WTC11 (cell line): Measurements from ENCODE around the gene RANBP6.

Experiments used
- TP53 ChIP-seq: sonication (generic); formaldehyde crosslinking; IDR thresholded peaks from 2 replicates; pipeline ENCODE4 v1.8.1; 2023; ENCODE audit warnings: mild to moderate bottlenecking, missing genetic modification reagents
- TF ChIP-seq, protein P1 (sequence below): fragments of 200-600 bp; IDR thresholded peaks from 2 replicates; pipeline ENCODE4 v1.8.0; 2022; ENCODE audit warnings: antibody characterized with exemption

DNA sequence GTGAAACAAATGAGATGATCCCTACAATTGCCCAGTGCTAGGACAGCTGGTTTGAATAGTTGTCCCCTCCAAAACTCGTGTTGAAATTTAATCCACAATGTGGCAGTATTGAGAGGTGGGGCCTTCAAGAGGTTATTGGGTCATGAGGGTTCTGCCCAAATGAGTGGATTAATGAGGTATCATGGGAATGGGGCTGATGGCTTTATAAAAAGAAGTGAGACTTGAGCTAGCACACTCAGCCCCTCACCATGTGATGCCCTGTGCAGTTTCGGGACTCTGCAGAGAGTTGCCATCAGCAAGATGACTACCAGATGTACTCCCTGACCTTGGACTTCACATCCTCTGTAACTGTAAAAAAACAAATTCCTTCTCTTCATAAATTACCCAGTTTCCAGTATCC, 33.1 kb downstream of the RANBP6 start:
- TF ChIP-seq, protein P1, sequence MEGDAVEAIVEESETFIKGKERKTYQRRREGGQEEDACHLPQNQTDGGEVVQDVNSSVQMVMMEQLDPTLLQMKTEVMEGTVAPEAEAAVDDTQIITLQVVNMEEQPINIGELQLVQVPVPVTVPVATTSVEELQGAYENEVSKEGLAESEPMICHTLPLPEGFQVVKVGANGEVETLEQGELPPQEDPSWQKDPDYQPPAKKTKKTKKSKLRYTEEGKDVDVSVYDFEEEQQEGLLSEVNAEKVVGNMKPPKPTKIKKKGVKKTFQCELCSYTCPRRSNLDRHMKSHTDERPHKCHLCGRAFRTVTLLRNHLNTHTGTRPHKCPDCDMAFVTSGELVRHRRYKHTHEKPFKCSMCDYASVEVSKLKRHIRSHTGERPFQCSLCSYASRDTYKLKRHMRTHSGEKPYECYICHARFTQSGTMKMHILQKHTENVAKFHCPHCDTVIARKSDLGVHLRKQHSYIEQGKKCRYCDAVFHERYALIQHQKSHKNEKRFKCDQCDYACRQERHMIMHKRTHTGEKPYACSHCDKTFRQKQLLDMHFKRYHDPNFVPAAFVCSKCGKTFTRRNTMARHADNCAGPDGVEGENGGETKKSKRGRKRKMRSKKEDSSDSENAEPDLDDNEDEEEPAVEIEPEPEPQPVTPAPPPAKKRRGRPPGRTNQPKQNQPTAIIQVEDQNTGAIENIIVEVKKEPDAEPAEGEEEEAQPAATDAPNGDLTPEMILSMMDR = no peak
- no peak for TF ChIP-seq TP53 (CRISPR knock-in tag)
